ENCODE results near the gene CLEC20A. TPM values are rescaled to one million over a fixed set of nuclear protein-coding genes. Genes with fewer than 3 reads are reported as not detected.

Gene CLEC20A
- total RNA-seq, 1 donor from 2014 or later: not detected

- H3K4me1 ChIP-seq: peaks cover 7% of the 10 kb centered on the region
- no peak overlapping the region for H3K27ac ChIP-seq (replicated peaks)
- no peaks in the 10 kb centered on the region for H3K36me3 ChIP-seq
- H3K27me3 ChIP-seq (ENCODE audit: low read depth): no peaks in the 10 kb centered on the region
- no peak for DNase-seq
- no peak for TF ChIP-seq CTCF (IDR thresholded peaks at IDR 0.05; ENCODE audit: borderline replicate concordance)
- no peak overlapping the region for H3K4me3 ChIP-seq
- H3K9me3 ChIP-seq (replicated peaks): no peaks in the 10 kb centered on the region
- intact Hi-C loops (cut with micrococcal nuclease): no loop called here
Measured at GRCh38 chr1:178498896-178499675, 2.3 kb upstream of the CLEC20A start.

- intact Hi-C loops (cut with micrococcal nuclease): no loop called here
- no peak overlapping the region for H3K27ac ChIP-seq (replicated peaks)
- TF ChIP-seq CTCF (IDR thresholded peaks at IDR 0.05; ENCODE audit: borderline replicate concordance): no peak
Measured at GRCh38 chr1:178497903-178498478, 1.2 kb upstream of the CLEC20A start.

GRCh38 chr1:178495741-178496409 lies 889 bp downstream of the CLEC20A start:
- no peak for DNase-seq
- no peak overlapping the region for H3K27ac ChIP-seq (replicated peaks)

More at GRCh38 chr1:178497903-178498478, 1.2 kb upstream of the CLEC20A start:
- no peaks in the 10 kb centered on the region for H3K9me3 ChIP-seq (replicated peaks)
- no peak for DNase-seq
- H3K27me3 ChIP-seq (ENCODE audit: low read depth): no peaks in the 10 kb centered on the region
- H3K4me1 ChIP-seq: peaks cover 7% of the 10 kb centered on the region
- H3K4me3 ChIP-seq: no peak overlapping the region
- H3K36me3 ChIP-seq: no peaks in the 10 kb centered on the region

GRCh38 chr1:178495158-178495557 lies 1.6 kb downstream of the CLEC20A start:
- Histone ChIP-seq H3K4me3 (no peak overlapping the region), H3K9me3 (replicated peaks) (no peaks in the 10 kb centered on the region), H3K27me3 (ENCODE audit: low read depth) (no peaks in the 10 kb centered on the region), H3K4me1 (peaks cover 7% of the 10 kb centered on the region), H3K36me3 (no peaks in the 10 kb centered on the region), H3K27ac (replicated peaks) (no peak overlapping the region)
- DNase-seq: no peak
- intact Hi-C loops (cut with micrococcal nuclease): no loop called here
- no peak for TF ChIP-seq CTCF (IDR thresholded peaks at IDR 0.05; ENCODE audit: borderline replicate concordance)

More at GRCh38 chr1:178495741-178496409, 889 bp downstream of the CLEC20A start:
- no peak for TF ChIP-seq CTCF (IDR thresholded peaks at IDR 0.05; ENCODE audit: borderline replicate concordance)
- Histone ChIP-seq H3K4me1 (peaks cover 7% of the 10 kb centered on the region), H3K36me3 (no peaks in the 10 kb centered on the region), H3K27me3 (ENCODE audit: low read depth) (no peaks in the 10 kb centered on the region), H3K4me3 (no peak overlapping the region), H3K9me3 (replicated peaks) (no peaks in the 10 kb centered on the region)
- intact Hi-C loops (cut with micrococcal nuclease): no loop called here

GRCh38 chr1:178494569-178494971 lies 2.2 kb downstream of the CLEC20A start:
- no peak for DNase-seq
- H3K27ac ChIP-seq (replicated peaks): no peak overlapping the region
- no peaks in the 10 kb centered on the region for H3K36me3 ChIP-seq
- TF ChIP-seq CTCF (IDR thresholded peaks at IDR 0.05; ENCODE audit: borderline replicate concordance): no peak
- peaks cover 7% of the 10 kb centered on the region for H3K4me1 ChIP-seq
- H3K27me3 ChIP-seq (ENCODE audit: low read depth): no peaks in the 10 kb centered on the region
- no peaks in the 10 kb centered on the region for H3K9me3 ChIP-seq (replicated peaks)
- intact Hi-C loops (cut with micrococcal nuclease): no loop called here
- H3K4me3 ChIP-seq: no peak overlapping the region
